Activated effector memory CD4-positive, alpha-beta T cell treated with Interleukin-2 at 50 U/mL for 16 hours (primary cell): ENCODE data around the gene PM20D1.

Source experiments
- DNase-seq: peaks from one replicate; pipeline ENCODE4 v3.0.0-alpha.2; 2020

PM20D1 gene

GRCh38 chr1:205802060-205802459 is 47.9 kb downstream of the PM20D1 start:
- no peak for DNase-seq

- DNase-seq, result no peak
Observed at GRCh38 chr1:205800981-205801703, 48.8 kb downstream of the PM20D1 start.

GRCh38 chr1:205800427-205800826 is 49.5 kb downstream of the PM20D1 start:
- DNase-seq, result no peak

GRCh38 chr1:205798577-205798976 is 51.4 kb downstream of the PM20D1 start:
- no peak for DNase-seq

GRCh38 chr1:205797168-205797567 is 52.8 kb downstream of the PM20D1 start:
- DNase-seq, result no peak

- no peak for DNase-seq
Observed at GRCh38 chr1:205794011-205794730, 55.8 kb downstream of the PM20D1 start.

- DNase-seq, result no peak
Observed at GRCh38 chr1:205792961-205793673, 56.8 kb downstream of the PM20D1 start.

GRCh38 chr1:205792481-205792881 is 57.5 kb downstream of the PM20D1 start:
- no peak for DNase-seq

- peak; percentile 28 for DNase-seq
Observed at GRCh38 chr1:205791568-205792180, 58.3 kb downstream of the PM20D1 start.

- DNase-seq, result no peak
Observed at GRCh38 chr1:205787287-205787916, 62.5 kb downstream of the PM20D1 start.

GRCh38 chr1:205786601-205787000 is 63.3 kb downstream of the PM20D1 start:
- no peak for DNase-seq

GRCh38 chr1:205785446-205785845 is 64.5 kb downstream of the PM20D1 start:
- DNase-seq, result no peak

- no peak for DNase-seq
Observed at GRCh38 chr1:205783904-205784303, 66.0 kb downstream of the PM20D1 start.

GRCh38 chr1:205783433-205783795 is 66.5 kb downstream of the PM20D1 start:
- DNase-seq, result no peak

GRCh38 chr1:205782627-205783432 is 67.1 kb downstream of the PM20D1 start:
- DNase-seq, result no peak

GRCh38 chr1:205780335-205780734 is 69.6 kb downstream of the PM20D1 start:
- no peak for DNase-seq
